Esophagus squamous epithelium (tissue), 5 donors: Measurements from ENCODE around the gene B3GALT5. TPM values are rescaled to one million over a fixed set of nuclear protein-coding genes. Genes with fewer than 3 reads are reported as not detected.

Source experiments
- DNase-seq: peaks from one replicate; lab custom pipeline; 2025; lab: John Stamatoyannopoulos, UW
- H3K27ac ChIP-seq, 4 donors: fragments of 200-600 bp; sonication (generic); one replicate each; pipeline ENCODE4 v1.5.1; 2016 to 2019; ENCODE audit warnings: mild to moderate bottlenecking in 1 of 4
- H3K27me3 ChIP-seq, 4 donors: fragments of 200-600 bp; sonication (generic); 1 replicate in 3 of 4; 2 replicates in 1 of 4; pipeline versions ENCODE4 v1.5.1 to v1.6.0; 2017 to 2021; ENCODE audit warnings: antibody characterized with exemption in 1 of 4
- H3K36me3 ChIP-seq, 3 donors: fragments of 200-600 bp; sonication (generic); one replicate each; pipeline ENCODE4 v1.5.1; 2016 to 2019
- H3K4me1 ChIP-seq, 3 donors: fragments of 200-600 bp; sonication (generic); one replicate each; pipeline ENCODE4 v1.5.1; 2017 to 2019
- H3K4me3 ChIP-seq, 4 donors: fragments of 200-600 bp; sonication (generic); 1 replicate in 3 of 4; 2 replicates in 1 of 4; pipeline ENCODE4 v1.5.1; 2016 to 2019; ENCODE audit warnings: mild to moderate bottlenecking in 2 of 4, moderate library complexity in 1 of 4
- H3K9me3 ChIP-seq, 3 donors: fragments of 200-600 bp; sonication (generic); one replicate each; pipeline ENCODE4 v1.5.1; 2016 to 2019
- CTCF ChIP-seq, 6 experiments: fragments of 450-650 bp in 4 of 6; fragments of 200-600 bp in 2 of 6; sonication (generic) in 2 of 6; IDR thresholded peaks; one replicate each; pipeline ENCODE4 v1.5.1; 2016 to 2019; ENCODE audit warnings: antibody characterized with exemption in 6 of 6, mild to moderate bottlenecking in 4 of 6, moderate library complexity in 4 of 6
- POLR2A ChIP-seq, 4 donors: fragments of 450-650 bp; IDR thresholded peaks; one replicate each; pipeline ENCODE4 v1.6.1; 2017; ENCODE audit warnings: antibody characterized with exemption in 4 of 4, mild to moderate bottlenecking in 4 of 4, moderate library complexity in 3 of 4
- WGBS, 2 donors: methylation state at CpG; one replicate each; pipeline ENCODE4 v1.1.5; 2018; 5-methylcytosine and 5-hydroxymethylcytosine counted together
- intact Hi-C: fragments of 100-400 bp; cut with DNase I; formaldehyde crosslinking; loops from one replicate; pipeline ENCODE4 v1.15.0; 2022
- total RNA-seq, 4 donors: library from RNA; depleted of rRNA; stranded (reverse); fragments of >200 nt; gene quantifications; one replicate each; pipeline ENCODE4 v1.1.0, GENCODE V29; 2016
- donor health status: DM: yes; HTN: yes; CAD: no.

The B3GALT5 gene
- total RNA-seq, 4 donors from 2014 or later = 0.19 to 2.6 (median 0.64) TPM

- H3K4me1 ChIP-seq = no peaks in the 10 kb centered on the region
- no peak for DNase-seq
- H3K4me3 ChIP-seq = no peak overlapping the region
- intact Hi-C loops = no loop called here
- no peak for TF ChIP-seq POLR2A (IDR thresholded peaks at IDR 0.05)
- TF ChIP-seq CTCF (IDR thresholded peaks at IDR 0.05) = no peak
- H3K9me3 ChIP-seq = no peaks in the 10 kb centered on the region
- H3K27ac ChIP-seq = no peak overlapping the region
- H3K27me3 ChIP-seq = peaks cover 0 to 31% (median 0%) of the 10 kb centered on the region in 4 donors
- no peaks in the 10 kb centered on the region for H3K36me3 ChIP-seq
Observed at GRCh38 chr21:39575775-39576174, 37.0 kb upstream of the B3GALT5 start.

GRCh38 chr21:39576518-39577128 is 36.1 kb upstream of the B3GALT5 start:
- TF ChIP-seq POLR2A (IDR thresholded peaks at IDR 0.05) = no peak
- no peak for TF ChIP-seq CTCF (IDR thresholded peaks at IDR 0.05)
- H3K27me3 ChIP-seq = peaks cover 0 to 31% (median 0%) of the 10 kb centered on the region in 4 donors
- H3K27ac ChIP-seq = no peak overlapping the region
- H3K36me3 ChIP-seq = no peaks in the 10 kb centered on the region
- no peak for DNase-seq
- no peak overlapping the region for H3K4me3 ChIP-seq
- H3K9me3 ChIP-seq = no peaks in the 10 kb centered on the region
- intact Hi-C loops = no loop called here
- H3K4me1 ChIP-seq = no peaks in the 10 kb centered on the region
- WGBS, 2 donors = 49 to 59% methylated on average over 3 of the region's 3 CpGs

GRCh38 chr21:39579734-39580332 is 32.9 kb upstream of the B3GALT5 start:
- Histone ChIP-seq H3K4me3 (no peak overlapping the region), H3K4me1 (no peaks in the 10 kb centered on the region), H3K27ac (no peak overlapping the region), H3K36me3 (no peaks in the 10 kb centered on the region), H3K9me3 (no peaks in the 10 kb centered on the region), H3K27me3 (peaks cover 0 to 9% (median 0%) of the 10 kb centered on the region in 4 donors)
- TF ChIP-seq POLR2A (IDR thresholded peaks at IDR 0.05) = no peak
- no peak for TF ChIP-seq CTCF (IDR thresholded peaks at IDR 0.05)
- DNase-seq = no peak
- intact Hi-C loops = no loop called here
- 82 to 92% methylated on average over 13 to 16 of the region's 16 CpGs for WGBS, 2 donors

- no peaks in the 10 kb centered on the region for H3K36me3 ChIP-seq
- H3K9me3 ChIP-seq = no peaks in the 10 kb centered on the region
- WGBS, 2 donors = 76 to 81% methylated on average over 2 of the region's 2 CpGs
- H3K27me3 ChIP-seq = peaks cover 0 to 5% (median 0%) of the 10 kb centered on the region in 4 donors
- no peak overlapping the region for H3K27ac ChIP-seq
- no peak for TF ChIP-seq CTCF (IDR thresholded peaks at IDR 0.05)
- TF ChIP-seq POLR2A (IDR thresholded peaks at IDR 0.05) = no peak
- no peaks in the 10 kb centered on the region for H3K4me1 ChIP-seq
- DNase-seq = no peak
- intact Hi-C loops = no loop called here
- no peak overlapping the region for H3K4me3 ChIP-seq
Observed at GRCh38 chr21:39580744-39581143, 32.0 kb upstream of the B3GALT5 start.

- DNase-seq = no peak
- Histone ChIP-seq H3K27me3 (peaks cover 0 to 3% (median 0%) of the 10 kb centered on the region in 4 donors), H3K4me1 (no peaks in the 10 kb centered on the region), H3K36me3 (no peaks in the 10 kb centered on the region), H3K27ac (no peak overlapping the region), H3K9me3 (no peaks in the 10 kb centered on the region), H3K4me3 (no peak overlapping the region)
- TF ChIP-seq POLR2A (IDR thresholded peaks at IDR 0.05) (no peak), CTCF (IDR thresholded peaks at IDR 0.05) (no peak)
- 88 to 95% methylated on average over 3 of the region's 3 CpGs for WGBS, 2 donors
- intact Hi-C loops = no loop called here
Observed at GRCh38 chr21:39581414-39581813, 31.3 kb upstream of the B3GALT5 start.
